HG03575 (cell line): ENCODE measurements around the gene BTBD16.

Source experiments
- ATAC-seq: cut with Tn5 transposase; IDR thresholded peaks from one replicate; pipeline ENCODE4 v1.9.1; 2021; ENCODE audit not compliant: unreplicated experiment, insufficient number of reproducible peaks, low FRiP score; ENCODE audit errors: extremely low read depth

BTBD16 gene

GRCh38 chr10:122304054-122304579 lies 33.0 kb downstream of the BTBD16 start:
- no peak for ATAC-seq

GRCh38 chr10:122306282-122306681 lies 35.2 kb downstream of the BTBD16 start:
- ATAC-seq = no peak

GRCh38 chr10:122306744-122307143 lies 35.6 kb downstream of the BTBD16 start:
- ATAC-seq = no peak

- ATAC-seq = no peak
Observed at GRCh38 chr10:122307669-122308416, 36.7 kb downstream of the BTBD16 start.

- ATAC-seq = no peak
Observed at GRCh38 chr10:122308417-122309141, 37.5 kb downstream of the BTBD16 start.

GRCh38 chr10:122310311-122311050 lies 39.4 kb downstream of the BTBD16 start:
- ATAC-seq = no peak

GRCh38 chr10:122311051-122311410 lies 39.9 kb downstream of the BTBD16 start:
- no peak for ATAC-seq

- ATAC-seq = no peak
Observed at GRCh38 chr10:122311716-122312115, 40.6 kb downstream of the BTBD16 start.

- no peak for ATAC-seq
Observed at GRCh38 chr10:122316224-122316884, 45.3 kb downstream of the BTBD16 start.

GRCh38 chr10:122321960-122322359 lies 50.9 kb downstream of the BTBD16 start:
- ATAC-seq = no peak

- ATAC-seq = no peak
Observed at GRCh38 chr10:122323189-122323588, 52.1 kb downstream of the BTBD16 start.

GRCh38 chr10:122323941-122324675 lies 53.0 kb downstream of the BTBD16 start:
- ATAC-seq = no peak

- no peak for ATAC-seq
Observed at GRCh38 chr10:122325235-122325634, 54.1 kb downstream of the BTBD16 start.

- no peak for ATAC-seq
Observed at GRCh38 chr10:122326385-122326784, 55.3 kb downstream of the BTBD16 start.

GRCh38 chr10:122326806-122327205 lies 55.7 kb downstream of the BTBD16 start:
- no peak for ATAC-seq

- ATAC-seq = no peak
Observed at GRCh38 chr10:122327237-122328206, 56.4 kb downstream of the BTBD16 start.

- ATAC-seq = no peak
Observed at GRCh38 chr10:122328676-122329075, 57.6 kb downstream of the BTBD16 start.
